GM10847 (cell line): ENCODE measurements around the gene CCNC.

Source experiments
- POLR2A ChIP-seq: IDR thresholded peaks from 2 replicates; pipeline ENCODE4 v1.6.1; 2011; ENCODE audit not compliant: insufficient read length; ENCODE audit errors: extremely low read depth

The CCNC gene

GRCh38 chr6:99519446-99519845 lies 49.0 kb downstream of the CCNC start:
- TF ChIP-seq POLR2A: no peak

GRCh38 chr6:99514089-99514488 lies 54.4 kb downstream of the CCNC start:
- no peak for TF ChIP-seq POLR2A

- no peak for TF ChIP-seq POLR2A
Observed at GRCh38 chr6:99512033-99512432, 56.4 kb downstream of the CCNC start.

- TF ChIP-seq POLR2A: no peak
Observed at GRCh38 chr6:99507648-99508047, 60.8 kb downstream of the CCNC start.

- no peak for TF ChIP-seq POLR2A
Observed at GRCh38 chr6:99501762-99502161, 66.7 kb downstream of the CCNC start.

GRCh38 chr6:99498421-99498820 lies 70.0 kb downstream of the CCNC start:
- TF ChIP-seq POLR2A: no peak

- TF ChIP-seq POLR2A: no peak
Observed at GRCh38 chr6:99495466-99495865, 73.0 kb downstream of the CCNC start.
